Jurkat, Clone E6-1 (cell line): ENCODE measurements around the gene SLCO1B3.

Experiments used
- DNase-seq: peaks from one replicate; pipeline ENCODE4 v3.0.0-alpha.2; 2011; ENCODE audit warnings: low read depth, low spot score
- H3K4me3 ChIP-seq: 2 replicates; pipeline ENCODE4 v1.5.1; 2011; ENCODE audit warnings: mild to moderate bottlenecking, low read length, control low read depth, moderate library complexity

Gene SLCO1B3

GRCh38 chr12:20865873-20866272 lies 55.4 kb downstream of the SLCO1B3 start:
- DNase-seq, result no peak
- no peak overlapping the region for H3K4me3 ChIP-seq

GRCh38 chr12:20868277-20868676 lies 57.8 kb downstream of the SLCO1B3 start:
- DNase-seq, result no peak

GRCh38 chr12:20883288-20883687 lies 72.8 kb downstream of the SLCO1B3 start:
- no peak overlapping the region for H3K4me3 ChIP-seq
- DNase-seq, result no peak

More at GRCh38 chr12:20868277-20868676, 57.8 kb downstream of the SLCO1B3 start:
- no peak overlapping the region for H3K4me3 ChIP-seq

GRCh38 chr12:20885116-20885515 lies 74.6 kb downstream of the SLCO1B3 start:
- H3K4me3 ChIP-seq, result no peak overlapping the region
- no peak for DNase-seq

- H3K4me3 ChIP-seq, result no peak overlapping the region
Observed at GRCh38 chr12:20885552-20885951, 75.0 kb downstream of the SLCO1B3 start.

GRCh38 chr12:20917269-20917668 lies 106.8 kb downstream of the SLCO1B3 start:
- H3K4me3 ChIP-seq, result no peak overlapping the region
- DNase-seq, result no peak

More at GRCh38 chr12:20885552-20885951, 75.0 kb downstream of the SLCO1B3 start:
- DNase-seq, result no peak

- H3K4me3 ChIP-seq, result no peak overlapping the region
- DNase-seq, result no peak
Observed at GRCh38 chr12:20917819-20918218, 107.3 kb downstream of the SLCO1B3 start.

GRCh38 chr12:20931894-20932293 lies 121.4 kb downstream of the SLCO1B3 start:
- no peak for DNase-seq
- H3K4me3 ChIP-seq, result no peak overlapping the region

- DNase-seq, result peak; percentile 28
- no peak overlapping the region for H3K4me3 ChIP-seq
Observed at GRCh38 chr12:20946732-20947131, 136.2 kb downstream of the SLCO1B3 start.

GRCh38 chr12:20950248-20950647 lies 139.7 kb downstream of the SLCO1B3 start:
- no peak overlapping the region for H3K4me3 ChIP-seq
- DNase-seq, result peak; percentile 29

- H3K4me3 ChIP-seq, result no peak overlapping the region
- DNase-seq, result no peak
Observed at GRCh38 chr12:20963303-20963702, 152.8 kb downstream of the SLCO1B3 start.

GRCh38 chr12:20963762-20964161 lies 153.3 kb downstream of the SLCO1B3 start:
- H3K4me3 ChIP-seq, result no peak overlapping the region
- DNase-seq, result no peak
